Spleen (tissue), 11 donors: Measurements from ENCODE around the gene RBM34. TPM values are rescaled to one million over a fixed set of nuclear protein-coding genes. Genes with fewer than 3 reads are reported as not detected.

Experiments used
- DNase-seq: peaks from one replicate; pipeline ENCODE4 v3.0.0-alpha.2; 2020
- H3K27ac ChIP-seq, 8 donors: fragments of 200-600 bp; sonication (generic) in 7 of 8; 1 replicate in 4 of 8; 2 replicates in 4 of 8; pipeline versions ENCODE4 v1.5.0 to v1.8.0; 2016 to 2021; ENCODE audit warnings: inconsistent platforms in 4 of 8, mild to moderate bottlenecking in 4 of 8, moderate library complexity in 1 of 8
- H3K27me3 ChIP-seq, 7 donors: fragments of 200-600 bp; sonication (generic) in 6 of 7; replicated peaks in 1 of 7; 1 replicate in 4 of 7; 2 replicates in 3 of 7; pipeline versions ENCODE4 v1.5.0 to v1.8.0; 2016 to 2021; ENCODE audit warnings: inconsistent platforms in 3 of 7, mild to moderate bottlenecking in 1 of 7
- H3K36me3 ChIP-seq, 6 donors: fragments of 200-600 bp; sonication (generic) in 5 of 6; 1 replicate in 4 of 6; 2 replicates in 2 of 6; pipeline versions ENCODE4 v1.5.0 to v1.8.0; 2016 to 2021; ENCODE audit warnings: inconsistent platforms in 2 of 6
- H3K4me1 ChIP-seq, 6 donors: fragments of 200-600 bp; sonication (generic) in 5 of 6; 1 replicate in 3 of 6; 2 replicates in 3 of 6; pipeline versions ENCODE4 v1.5.0 to v1.8.0; 2016 to 2021; ENCODE audit warnings: inconsistent platforms in 3 of 6
- H3K4me3 ChIP-seq, 8 donors: fragments of 200-600 bp; sonication (generic) in 7 of 8; 1 replicate in 4 of 8; 2 replicates in 4 of 8; pipeline versions ENCODE4 v1.5.0 to v1.8.0; 2016 to 2021; ENCODE audit warnings: inconsistent platforms in 4 of 8, mild to moderate bottlenecking in 4 of 8, moderate library complexity in 2 of 8
- H3K9me3 ChIP-seq, 8 donors: fragments of 200-600 bp; sonication (generic) in 7 of 8; 1 replicate in 4 of 8; 2 replicates in 4 of 8; pipeline versions ENCODE4 v1.5.0 to v1.8.0; 2016 to 2021; ENCODE audit warnings: inconsistent platforms in 4 of 8
- POLR2A ChIP-seq, 3 donors: fragments of 450-650 bp; IDR thresholded peaks; one replicate each; pipeline ENCODE4 v1.5.1; 2017; ENCODE audit warnings: antibody characterized with exemption in 3 of 3, mild to moderate bottlenecking in 1 of 3
- POLR2AphosphoS5 ChIP-seq, 3 donors: sonication (generic); formaldehyde crosslinking; IDR thresholded peaks; one replicate each; pipeline ENCODE4 v1.5.1; 2017; ENCODE audit warnings: antibody characterized with exemption in 3 of 3
- whole genome bisulfite sequencing, 5 donors: extraction: QIAGEN DNeasy Blood & Tissue Kit in 3 of 5; methylation state at CpG; one replicate each; pipeline versions ENCODE4 v1.1.5 to v1.1.7; 2013 to 2018; 5-methylcytosine and 5-hydroxymethylcytosine counted together
- intact Hi-C: fragments of 100-400 bp; cut with DNase I; formaldehyde crosslinking; loops from one replicate; pipeline ENCODE4 v1.15.0; 2023; ENCODE audit warnings: low total_unique reads
- polyA plus RNA-seq, 3 donors: library from polyadenylated mRNA; stranded (reverse); fragments of 200-250 nt; gene quantifications; one replicate each; pipeline ENCODE4 v1.2.1, GENCODE V29; 2013
- total RNA-seq, 7 donors: library from RNA; depleted of rRNA in 3 of 7; stranded (reverse); fragments of >200 nt in 3 of 7; fragmentation: NEBNext Ultra II Directional in 4 of 7; extraction: Animal tissue kit (Norgen Biotek cat#: 25700) in 4 of 7; gene quantifications; one replicate each; pipeline versions ENCODE4 v1.1.0 to v1.2.1, GENCODE V29; 2016 to 2021
- TF ChIP-seq, protein P1 (sequence below), 11 experiments: fragments of 200-600 bp in 7 of 11; fragments of 450-650 bp in 4 of 11; sonication (generic) in 4 of 11; IDR thresholded peaks in 8 of 11; conservative IDR thresholded peaks in 3 of 11; 1 replicate in 7 of 11; 2 replicates in 4 of 11; pipeline versions ENCODE4 v1.4.0 to v1.8.0; 2016 to 2021; ENCODE audit warnings: antibody characterized with exemption in 11 of 11, inconsistent platforms in 4 of 11, mild to moderate bottlenecking in 1 of 11
- donor health status: healthy with polysubstance abuse.
- donor health status: DM: no; HTN: no; CAD: no; lungs with moderate emphysema.
- donor health status: DM: no; HTN: no; CAD: no.
- donor health status: Bipolar disorder and iron deficiency.
- donor health status: healthy.
- donor health status: DM: no; HTN: no; CAD: no.
- donor health status: DM: yes; HTN: yes; CAD: no.

RBM34 gene
- total and polyA plus RNA-seq, 10 donors, result 24.7 to 107 (median 55.5) TPM

DNA sequence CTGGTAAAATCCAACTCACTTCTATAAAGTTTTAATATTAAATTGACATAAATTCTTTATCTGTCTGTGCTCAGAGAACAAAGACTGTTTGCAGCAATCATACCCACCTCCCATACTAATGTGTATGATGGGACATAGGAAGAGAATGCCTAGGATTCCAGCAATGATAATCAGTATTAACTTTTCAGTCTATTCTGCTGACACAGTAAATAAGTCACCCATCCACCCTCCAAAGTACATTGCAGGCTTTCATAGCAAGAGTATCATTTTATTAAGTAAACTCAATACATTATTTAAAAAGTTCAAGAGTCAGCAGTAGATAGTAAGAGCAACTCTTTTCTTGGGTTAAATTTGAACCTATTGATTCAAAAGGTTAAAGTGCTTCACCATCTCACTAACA, 8.8 kb downstream of the RBM34 start:
- no peak overlapping the region for H3K4me3 ChIP-seq
- H3K9me3 ChIP-seq, result no peaks in the 10 kb centered on the region
- H3K36me3 ChIP-seq, result peaks cover 0 to 100% (median 90%) of the 10 kb centered on the region in 6 donors
- no peak for DNase-seq
- intact Hi-C loops, result no loop called here
- no peak overlapping the region for H3K27ac ChIP-seq
- peaks cover 0 to 39% (median 6%) of the 10 kb centered on the region in 6 donors for H3K4me1 ChIP-seq
- no peaks in the 10 kb centered on the region for H3K27me3 ChIP-seq
- TF ChIP-seq, protein P1, sequence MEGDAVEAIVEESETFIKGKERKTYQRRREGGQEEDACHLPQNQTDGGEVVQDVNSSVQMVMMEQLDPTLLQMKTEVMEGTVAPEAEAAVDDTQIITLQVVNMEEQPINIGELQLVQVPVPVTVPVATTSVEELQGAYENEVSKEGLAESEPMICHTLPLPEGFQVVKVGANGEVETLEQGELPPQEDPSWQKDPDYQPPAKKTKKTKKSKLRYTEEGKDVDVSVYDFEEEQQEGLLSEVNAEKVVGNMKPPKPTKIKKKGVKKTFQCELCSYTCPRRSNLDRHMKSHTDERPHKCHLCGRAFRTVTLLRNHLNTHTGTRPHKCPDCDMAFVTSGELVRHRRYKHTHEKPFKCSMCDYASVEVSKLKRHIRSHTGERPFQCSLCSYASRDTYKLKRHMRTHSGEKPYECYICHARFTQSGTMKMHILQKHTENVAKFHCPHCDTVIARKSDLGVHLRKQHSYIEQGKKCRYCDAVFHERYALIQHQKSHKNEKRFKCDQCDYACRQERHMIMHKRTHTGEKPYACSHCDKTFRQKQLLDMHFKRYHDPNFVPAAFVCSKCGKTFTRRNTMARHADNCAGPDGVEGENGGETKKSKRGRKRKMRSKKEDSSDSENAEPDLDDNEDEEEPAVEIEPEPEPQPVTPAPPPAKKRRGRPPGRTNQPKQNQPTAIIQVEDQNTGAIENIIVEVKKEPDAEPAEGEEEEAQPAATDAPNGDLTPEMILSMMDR (IDR thresholded peaks at IDR 0.05 in 8 of 11, conservative IDR thresholded peaks at IDR 0.05 in 3 of 11), result no peak
- no peak for TF ChIP-seq POLR2A (IDR thresholded peaks at IDR 0.05)
- no peak for TF ChIP-seq POLR2AphosphoS5 (IDR thresholded peaks at IDR 0.05)

DNA sequence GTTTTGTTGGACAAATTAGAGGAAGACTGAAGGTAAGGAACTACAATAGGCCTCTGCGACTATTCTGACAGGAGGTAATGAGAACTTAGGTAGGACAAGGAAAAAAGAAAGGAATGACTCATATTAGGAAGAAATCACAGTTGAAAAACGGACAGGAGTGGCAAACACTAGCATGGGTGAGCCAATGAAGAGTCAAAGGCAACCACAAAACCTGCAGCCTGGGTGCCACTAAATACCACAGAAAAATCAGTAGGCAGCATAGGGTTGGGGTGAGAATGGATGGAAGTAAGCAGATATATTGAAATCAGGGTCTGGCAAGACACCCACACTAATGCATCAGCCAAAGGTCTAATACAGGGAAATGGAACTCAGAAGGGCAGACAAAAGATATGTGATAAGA, 10.0 kb downstream of the RBM34 start:
- H3K27ac ChIP-seq, result no peak overlapping the region
- peaks cover 0 to 27% (median under 1%) of the 10 kb centered on the region in 6 donors for H3K4me1 ChIP-seq
- H3K27me3 ChIP-seq, result no peaks in the 10 kb centered on the region
- H3K9me3 ChIP-seq, result no peaks in the 10 kb centered on the region
- intact Hi-C loops, result no loop called here
- no peak for DNase-seq
- TF ChIP-seq POLR2A (IDR thresholded peaks at IDR 0.05), result no peak
- no peak for TF ChIP-seq POLR2AphosphoS5 (IDR thresholded peaks at IDR 0.05)
- TF ChIP-seq, protein P1 (IDR thresholded peaks at IDR 0.05 in 8 of 11, conservative IDR thresholded peaks at IDR 0.05 in 3 of 11), result no peak
- H3K36me3 ChIP-seq, result peaks cover 0 to 100% (median 90%) of the 10 kb centered on the region in 6 donors
- WGBS, 5 donors, result 77 to 87% (median 85%) methylated on average over 2 of the region's 2 CpGs
- no peak overlapping the region for H3K4me3 ChIP-seq

DNA sequence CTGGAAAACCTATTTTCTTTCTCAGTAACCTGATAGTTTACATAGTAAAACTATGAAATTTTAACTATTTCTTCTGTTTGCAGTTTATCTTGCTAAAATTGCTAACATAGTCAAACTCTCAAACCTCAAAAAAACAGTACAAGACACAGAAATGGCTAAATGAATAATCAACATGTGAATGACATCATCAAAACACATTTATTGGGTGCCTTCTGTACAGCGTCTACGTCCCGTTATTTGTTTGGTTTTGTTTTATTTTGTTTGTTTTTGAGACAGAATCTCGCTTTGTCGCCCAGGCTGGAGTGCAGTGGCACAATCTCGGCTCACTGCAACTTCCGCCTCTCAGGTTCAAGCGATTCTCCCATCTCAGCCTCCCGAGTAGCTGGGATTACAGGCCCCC, 11.2 kb downstream of the RBM34 start:
- H3K4me3 ChIP-seq, result no peak overlapping the region
- H3K27ac ChIP-seq, result no peak overlapping the region
- no peak for TF ChIP-seq POLR2A (IDR thresholded peaks at IDR 0.05)
- TF ChIP-seq POLR2AphosphoS5 (IDR thresholded peaks at IDR 0.05), result no peak
- TF ChIP-seq, protein P1 (IDR thresholded peaks at IDR 0.05 in 8 of 11, conservative IDR thresholded peaks at IDR 0.05 in 3 of 11), result no peak
- H3K4me1 ChIP-seq, result peaks cover 0 to 31% (median 0%) of the 10 kb centered on the region in 6 donors
- WGBS, 5 donors, result 94 to 97% (median 95%) methylated on average over 9 of the region's 9 CpGs
- H3K9me3 ChIP-seq, result no peaks in the 10 kb centered on the region
- no peaks in the 10 kb centered on the region for H3K27me3 ChIP-seq
- intact Hi-C loops, result no loop called here
- DNase-seq, result no peak
- H3K36me3 ChIP-seq, result peaks cover 0 to 100% (median 90%) of the 10 kb centered on the region in 6 donors

DNA sequence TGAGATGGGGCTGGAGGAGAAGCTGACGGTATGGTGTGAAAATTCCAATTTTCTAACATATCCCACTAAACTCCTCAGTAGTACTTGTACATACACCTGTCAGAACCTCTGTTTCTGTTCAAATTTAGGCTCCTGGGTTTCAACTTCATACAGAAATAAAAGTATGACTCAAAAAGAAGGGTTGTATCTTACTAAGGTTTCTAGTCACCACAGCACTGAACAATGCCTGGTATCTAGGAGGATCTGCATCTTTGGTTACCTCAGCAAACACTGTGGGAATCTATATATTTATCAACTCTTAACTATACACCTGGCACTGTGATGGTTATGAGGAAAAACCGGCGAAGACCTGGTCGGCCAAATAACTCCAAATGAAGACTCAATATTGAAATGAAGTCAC, 13.8 kb downstream of the RBM34 start:
- H3K4me3 ChIP-seq, result no peak overlapping the region
- no peak for TF ChIP-seq POLR2AphosphoS5 (IDR thresholded peaks at IDR 0.05)
- TF ChIP-seq POLR2A (IDR thresholded peaks at IDR 0.05), result no peak
- TF ChIP-seq, protein P1 (IDR thresholded peaks at IDR 0.05 in 8 of 11, conservative IDR thresholded peaks at IDR 0.05 in 3 of 11), result no peak
- WGBS, 5 donors, result 92 to 97% (median 94%) methylated on average over 4 of the region's 4 CpGs
- intact Hi-C loops, result no loop called here
- no peak for DNase-seq
- H3K36me3 ChIP-seq, result peaks cover 0 to 100% (median 82%) of the 10 kb centered on the region in 6 donors
- H3K27ac ChIP-seq, result no peak overlapping the region
- H3K4me1 ChIP-seq, result peaks cover 0 to 28% (median 0%) of the 10 kb centered on the region in 6 donors
- no peaks in the 10 kb centered on the region for H3K9me3 ChIP-seq
- no peaks in the 10 kb centered on the region for H3K27me3 ChIP-seq
